ENCODE data around the gene MYT1.

DNA sequence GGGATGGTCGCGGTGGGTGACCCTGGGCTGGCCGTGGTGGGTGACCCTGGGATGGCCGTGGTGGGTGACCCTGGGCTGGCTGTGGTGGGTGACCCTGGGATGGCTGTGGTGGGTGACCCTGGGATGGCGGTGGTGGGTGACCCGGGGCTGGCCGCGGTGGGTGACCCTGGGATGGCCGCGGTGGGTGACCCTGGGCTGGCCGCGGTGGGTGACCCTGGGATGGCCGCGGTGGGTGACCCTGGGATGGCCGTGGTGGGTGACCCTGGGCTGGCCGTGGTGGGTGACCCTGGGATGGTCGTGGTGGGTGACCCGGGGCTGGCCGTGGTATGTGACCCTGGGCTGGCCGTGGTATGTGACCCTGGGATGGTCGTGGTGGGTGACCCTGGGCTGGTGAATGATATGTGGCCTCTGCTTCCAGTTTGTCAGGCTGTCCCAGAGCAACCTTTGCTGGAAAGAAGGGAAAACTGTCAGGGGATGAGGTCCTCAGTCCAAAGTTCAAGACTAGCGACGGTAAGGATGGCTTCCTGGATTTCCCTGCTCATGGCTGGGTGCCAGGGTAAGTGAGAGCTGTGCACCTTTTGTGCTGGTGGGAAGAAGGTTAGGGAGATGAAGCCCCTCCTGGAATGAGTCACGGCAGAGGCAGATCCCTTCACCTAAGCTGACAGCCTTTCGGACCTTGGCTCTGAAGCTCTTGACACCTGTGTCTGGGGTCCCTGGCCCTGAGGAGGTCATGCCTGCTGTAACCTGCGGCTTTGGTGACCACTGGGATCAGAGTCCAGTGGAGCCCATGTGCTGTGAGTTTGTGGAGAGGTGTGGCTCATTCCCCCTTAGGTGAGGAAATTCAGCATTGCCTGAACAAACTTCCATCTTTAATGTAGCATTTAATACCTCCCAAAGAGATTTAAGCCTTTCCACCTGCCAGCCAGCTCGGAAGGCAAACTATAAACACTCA lies 72.2 kb downstream of the MYT1 start:
- TF ChIP-seq EHMT2 (IDR thresholded peaks at IDR 0.05; ENCODE audit: borderline replicate concordance, low read depth, low read length) (peak; percentile 35; the same call in 1 of the 2 replicates), ZZZ3 (CRISPR knock-in tag; IDR thresholded peaks at IDR 0.05; ENCODE audit: borderline replicate concordance) (no peak)
- TF ChIP-seq, protein P1, sequence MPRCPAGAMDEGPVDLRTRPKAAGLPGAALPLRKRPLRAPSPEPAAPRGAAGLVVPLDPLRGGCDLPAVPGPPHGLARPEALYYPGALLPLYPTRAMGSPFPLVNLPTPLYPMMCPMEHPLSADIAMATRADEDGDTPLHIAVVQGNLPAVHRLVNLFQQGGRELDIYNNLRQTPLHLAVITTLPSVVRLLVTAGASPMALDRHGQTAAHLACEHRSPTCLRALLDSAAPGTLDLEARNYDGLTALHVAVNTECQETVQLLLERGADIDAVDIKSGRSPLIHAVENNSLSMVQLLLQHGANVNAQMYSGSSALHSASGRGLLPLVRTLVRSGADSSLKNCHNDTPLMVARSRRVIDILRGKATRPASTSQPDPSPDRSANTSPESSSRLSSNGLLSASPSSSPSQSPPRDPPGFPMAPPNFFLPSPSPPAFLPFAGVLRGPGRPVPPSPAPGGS (CRISPR knock-in tag; IDR thresholded peaks at IDR 0.05), result no peak

Data from HepG2 (cell line).